EH (cell line): ENCODE data around the gene KCNAB3.

Source experiments
- DNase-seq: peaks from one replicate; pipeline ENCODE4 v3.0.0-alpha.2; 2015; ENCODE audit warnings: low read depth

Gene KCNAB3

DNA sequence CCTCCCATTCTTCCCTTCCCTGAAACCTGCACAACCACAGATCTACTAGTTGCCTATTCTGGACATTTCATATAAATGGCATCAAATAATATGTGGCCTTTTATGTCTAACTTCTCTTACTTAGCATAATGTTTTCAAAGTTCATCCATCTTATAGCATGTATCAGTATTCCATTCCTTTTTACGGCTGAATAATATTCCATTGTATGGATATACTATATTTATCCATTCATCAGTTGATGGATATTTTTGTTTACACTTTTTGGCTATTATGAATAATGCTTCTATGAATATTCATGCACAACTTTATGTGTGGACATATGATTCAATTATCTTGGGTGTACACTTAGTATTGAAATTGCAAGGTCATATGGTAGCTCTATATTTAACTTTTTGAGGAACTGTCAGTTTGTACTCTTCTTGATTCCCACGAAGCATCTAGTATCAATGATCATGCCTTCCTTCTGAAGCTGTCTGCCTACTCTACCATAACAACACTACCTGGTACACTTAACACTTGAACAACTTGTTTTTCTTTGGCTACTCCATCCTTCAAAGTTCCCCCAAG lies 53.8 kb downstream of the KCNAB3 start:
- DNase-seq: no peak

DNA sequence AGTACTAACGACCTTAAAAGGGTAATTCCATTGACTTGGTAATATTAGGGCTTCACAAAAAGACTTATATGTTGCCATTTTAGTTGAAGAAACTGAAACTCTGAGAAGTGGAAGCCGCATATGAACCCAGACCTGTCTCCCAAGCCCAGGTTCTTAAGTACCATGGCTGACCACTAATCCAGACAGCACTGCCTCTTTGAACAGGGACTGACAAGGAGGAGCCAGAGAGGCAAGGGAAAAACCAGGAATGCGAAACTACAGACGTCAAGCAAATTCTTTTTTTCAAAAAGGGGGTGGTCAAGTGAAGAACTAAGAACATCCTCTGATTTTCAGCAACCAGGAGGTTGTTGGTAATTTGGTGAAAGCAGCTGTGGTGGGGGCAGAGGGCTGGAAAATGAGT lies 56.6 kb downstream of the KCNAB3 start:
- no peak for DNase-seq
